Esophagus muscularis mucosa (tissue), 3 donors: ENCODE data around the gene MED29.

Experiments
- CTCF ChIP-seq, 3 experiments: fragments of 200-600 bp in 2 of 3; fragments of 450-650 bp in 1 of 3; sonication (generic) in 2 of 3; IDR thresholded peaks; one replicate each; pipeline ENCODE4 v1.5.1; 2017 to 2019; ENCODE audit warnings: antibody characterized with exemption in 3 of 3, mild to moderate bottlenecking in 2 of 3, moderate library complexity in 1 of 3
- POLR2A ChIP-seq: fragments of 450-650 bp; IDR thresholded peaks from one replicate; pipeline ENCODE4 v1.6.1; 2017; ENCODE audit warnings: antibody characterized with exemption, moderate library complexity, mild to moderate bottlenecking, low read depth

- TF ChIP-seq POLR2A = no peak
- TF ChIP-seq CTCF (IDR thresholded peaks at IDR 0.05) = no peak
These were observed 777 bp upstream of the MED29 start for GRCh38 chr19:39390451-39390750.
